SK-N-SH (cell line): ENCODE results near the gene OR4D11.

Source experiments
- ZBTB33 ChIP-seq: IDR thresholded peaks from 2 replicates; pipeline ENCODE4 v1.4.0; 2012; ENCODE audit warnings: low read depth, borderline replicate concordance
- TF ChIP-seq, protein P1 (sequence below): fragments of 200-600 bp; sonication (generic); IDR thresholded peaks from 2 replicates; pipeline ENCODE4 v1.6.1; 2017; ENCODE audit warnings: antibody characterized with exemption, mild to moderate bottlenecking, moderate library complexity

DNA sequence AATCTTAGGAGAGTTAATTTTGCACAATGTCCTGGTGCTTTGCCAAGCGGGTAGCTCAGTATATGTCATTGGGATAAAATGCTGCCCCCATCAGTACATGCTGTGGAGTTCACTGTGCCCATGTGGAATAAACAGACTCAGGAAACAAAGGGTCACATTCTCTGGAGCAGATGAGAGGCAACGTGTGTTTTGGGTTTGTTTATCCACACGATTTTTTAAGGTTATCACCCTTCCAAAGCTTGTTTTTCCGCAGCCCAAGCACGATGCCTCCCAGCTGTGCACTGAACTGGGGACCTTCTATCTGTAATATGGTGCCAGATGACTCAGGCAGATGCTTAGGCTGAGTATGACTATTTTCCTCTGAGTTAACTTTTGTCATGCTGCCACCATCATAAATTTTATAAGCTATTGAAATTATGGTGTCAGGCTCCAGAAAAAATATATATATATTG lies 40.2 kb upstream of the OR4D11 start:
- no peak for TF ChIP-seq ZBTB33
- TF ChIP-seq, protein P1, sequence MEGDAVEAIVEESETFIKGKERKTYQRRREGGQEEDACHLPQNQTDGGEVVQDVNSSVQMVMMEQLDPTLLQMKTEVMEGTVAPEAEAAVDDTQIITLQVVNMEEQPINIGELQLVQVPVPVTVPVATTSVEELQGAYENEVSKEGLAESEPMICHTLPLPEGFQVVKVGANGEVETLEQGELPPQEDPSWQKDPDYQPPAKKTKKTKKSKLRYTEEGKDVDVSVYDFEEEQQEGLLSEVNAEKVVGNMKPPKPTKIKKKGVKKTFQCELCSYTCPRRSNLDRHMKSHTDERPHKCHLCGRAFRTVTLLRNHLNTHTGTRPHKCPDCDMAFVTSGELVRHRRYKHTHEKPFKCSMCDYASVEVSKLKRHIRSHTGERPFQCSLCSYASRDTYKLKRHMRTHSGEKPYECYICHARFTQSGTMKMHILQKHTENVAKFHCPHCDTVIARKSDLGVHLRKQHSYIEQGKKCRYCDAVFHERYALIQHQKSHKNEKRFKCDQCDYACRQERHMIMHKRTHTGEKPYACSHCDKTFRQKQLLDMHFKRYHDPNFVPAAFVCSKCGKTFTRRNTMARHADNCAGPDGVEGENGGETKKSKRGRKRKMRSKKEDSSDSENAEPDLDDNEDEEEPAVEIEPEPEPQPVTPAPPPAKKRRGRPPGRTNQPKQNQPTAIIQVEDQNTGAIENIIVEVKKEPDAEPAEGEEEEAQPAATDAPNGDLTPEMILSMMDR = no peak; the same call in 1 of the 2 replicates
